Keratinocyte (primary cell): Measurements from ENCODE around the gene KRTAP5-3. TPM values are rescaled to one million over a fixed set of nuclear protein-coding genes. Genes with fewer than 3 reads are reported as not detected.

ENCODE experiments used
- DNase-seq: peaks from one replicate; pipeline ENCODE4 v3.0.0-alpha.2; 2011; ENCODE audit warnings: low read depth, missing footprints, low spot score
- FAIRE-seq: peaks from 2 replicates; lab custom pipeline; 2011; peaks lifted over from hg19 to GRCh38; lab: Jason Lieb, UNC
- H2AFZ ChIP-seq: 2 replicates; pipeline ENCODE4 v1.6.0; 2012; ENCODE audit warnings: low read length, control low read depth, inconsistent platforms; ENCODE audit not compliant: control insufficient read depth
- H3K27ac ChIP-seq: 2 replicates; pipeline ENCODE4 v1.5.1; 2011; ENCODE audit warnings: low read length; ENCODE audit not compliant: control insufficient read depth, insufficient read depth
- H3K27me3 ChIP-seq: 3 replicates; pipeline ENCODE4 v1.6.0; 2011; ENCODE audit warnings: low read length; ENCODE audit not compliant: control insufficient read depth, insufficient read depth; ENCODE audit errors: extremely low read depth
- H3K36me3 ChIP-seq, 2 experiments: 2 replicates in 1 of 2; 3 replicates in 1 of 2; pipeline ENCODE4 v1.5.1; 2011; ENCODE audit warnings: low read length in 2 of 2, mild to moderate bottlenecking in 1 of 2; ENCODE audit not compliant: control insufficient read depth in 2 of 2, insufficient read depth in 2 of 2; ENCODE audit errors: extremely low read depth in 1 of 2
- H3K4me1 ChIP-seq: 3 replicates; pipeline ENCODE4 v1.5.1; 2011; ENCODE audit warnings: low read length; ENCODE audit not compliant: control insufficient read depth, insufficient read depth; ENCODE audit errors: extremely low read depth
- H3K4me2 ChIP-seq: 3 replicates; pipeline ENCODE4 v1.6.0; 2011; ENCODE audit warnings: low read depth, low read length; ENCODE audit not compliant: control insufficient read depth, insufficient read depth; ENCODE audit errors: extremely low read depth
- H3K4me3 ChIP-seq, 3 experiments: fragments of 200-600 bp in 1 of 3; sonication (generic) in 1 of 3; 2 replicates in 2 of 3; 3 replicates in 1 of 3; pipeline ENCODE4 v1.5.1; 2011 to 2016; ENCODE audit warnings: low read length in 3 of 3, mild to moderate bottlenecking in 3 of 3, control low read depth in 2 of 3, inconsistent platforms in 1 of 3, low read depth in 1 of 3, mixed read lengths in 1 of 3, mixed run types in 1 of 3, moderate library complexity in 1 of 3; ENCODE audit not compliant: control insufficient read depth in 2 of 3, insufficient read depth in 2 of 3; ENCODE audit errors: extremely low read depth in 1 of 3
- H3K79me2 ChIP-seq: 2 replicates; pipeline ENCODE4 v1.6.0; 2012; ENCODE audit warnings: low read length; ENCODE audit not compliant: control insufficient read depth, insufficient read depth
- H3K9ac ChIP-seq: 3 replicates; pipeline ENCODE4 v1.6.0; 2011; ENCODE audit warnings: low read length; ENCODE audit not compliant: control insufficient read depth, insufficient read depth; ENCODE audit errors: extremely low read depth
- H3K9me1 ChIP-seq: 3 replicates; pipeline ENCODE4 v1.6.0; 2011; ENCODE audit warnings: low read length; ENCODE audit not compliant: control insufficient read depth, insufficient read depth; ENCODE audit errors: extremely low read depth
- H3K9me3 ChIP-seq: 2 replicates; pipeline ENCODE4 v1.5.1; 2012; ENCODE audit warnings: low read depth, low read length; ENCODE audit not compliant: control insufficient read depth
- H4K20me1 ChIP-seq: 3 replicates; pipeline ENCODE4 v1.6.0; 2011; ENCODE audit warnings: low read length; ENCODE audit not compliant: control insufficient read depth, insufficient read depth; ENCODE audit errors: extremely low read depth
- CTCF ChIP-seq, 3 experiments: IDR thresholded peaks in 1 of 3; conservative IDR thresholded peaks in 1 of 3; optimal IDR thresholded peaks in 1 of 3; 2 replicates in 2 of 3; 3 replicates in 1 of 3; pipeline versions ENCODE3 to v1.5.1; 2011; ENCODE audit warnings: low read length in 3 of 3, mild to moderate bottlenecking in 3 of 3, moderate library complexity in 2 of 3, control low read depth in 1 of 3, inconsistent platforms in 1 of 3; ENCODE audit not compliant: insufficient read depth in 2 of 3; ENCODE audit errors: extremely low read depth in 1 of 3
- EZH2 ChIP-seq: IDR thresholded peaks from one replicate; pipeline ENCODE4 v1.6.1; 2012; ENCODE audit warnings: inconsistent platforms, mild to moderate bottlenecking, low read length, moderate library complexity
- dilution Hi-C: fragments of 300-500 bp; cut with MboI; formaldehyde crosslinking; loops from one replicate; pipeline ENCODE4 v1.7.0; 2020; ENCODE audit warnings: low sequenced_read_pairs; ENCODE audit not compliant: extremely low pct_ligation_motif_present
- polyA plus RNA-seq, 5 experiments: library from polyadenylated mRNA; depleted of rRNA in 3 of 5; stranded (reverse) in 3 of 5; stranded (forward) in 1 of 5; unstranded in 1 of 5; fragments of >200 nt; gene quantifications; 1 replicate in 1 of 5; 2 replicates in 3 of 5; 3 replicates in 1 of 5; pipeline versions ENCODE4 v1.2.1 to v1.2.3, GENCODE V29; 2011 to 2012; ENCODE audit warnings: missing spikeins in 2 of 5, low read depth in 1 of 5, low replicate concordance in 1 of 5

The KRTAP5-3 gene
- polyA plus RNA-seq, 1 donor (not counting 4 experiments of a cell fraction or from before 2014, with no cell fraction given) = not detected

- Histone ChIP-seq H3K9ac (no peak overlapping the region), H3K4me2 (peak overlapping the region; percentile 48), H3K79me2 (no peaks in the 10 kb centered on the region), H2AFZ (no peak overlapping the region), H4K20me1 (no peaks in the 10 kb centered on the region), H3K4me3 (peak overlapping the region in 1 of 3 experiments; percentile 31), H3K9me3 (no peaks in the 10 kb centered on the region), H3K4me1 (peaks cover 11% of the 10 kb centered on the region), H3K27ac (no peak overlapping the region), H3K9me1 (no peaks in the 10 kb centered on the region), H3K36me3 (peaks cover 0 to 3% of the 10 kb centered on the region in 2 experiments), H3K27me3 (no peaks in the 10 kb centered on the region)
- no peak for FAIRE-seq
- TF ChIP-seq EZH2 (no peak), CTCF (optimal IDR thresholded peaks at IDR 0.05 in 1 of 3, IDR thresholded peaks at IDR 0.05 in 1 of 3, conservative IDR thresholded peaks at IDR 0.05 in 1 of 3; ENCODE audit: extremely low read depth in 1 of 3, insufficient read depth in 2 of 3, low read length in 3 of 3) (no peak)
- dilution Hi-C loops = no loop called here
- DNase-seq = peak; percentile 41
These were observed 48.9 kb downstream of the KRTAP5-3 start for GRCh38 chr11:1559111-1559951.

GRCh38 chr11:1558775-1559110 lies 49.5 kb downstream of the KRTAP5-3 start:
- Histone ChIP-seq H3K36me3 (peaks cover 0 to 2% of the 10 kb centered on the region in 2 experiments), H3K4me3 (no peak overlapping the region), H3K4me2 (peak overlapping the region; percentile 48), H2AFZ (no peak overlapping the region), H3K9ac (no peak overlapping the region), H3K9me3 (no peaks in the 10 kb centered on the region), H3K27me3 (no peaks in the 10 kb centered on the region), H3K27ac (no peak overlapping the region), H4K20me1 (no peaks in the 10 kb centered on the region), H3K4me1 (peaks cover 11% of the 10 kb centered on the region), H3K79me2 (no peaks in the 10 kb centered on the region), H3K9me1 (no peaks in the 10 kb centered on the region)
- TF ChIP-seq EZH2 = no peak
- TF ChIP-seq CTCF (optimal IDR thresholded peaks at IDR 0.05 in 1 of 3, IDR thresholded peaks at IDR 0.05 in 1 of 3, conservative IDR thresholded peaks at IDR 0.05 in 1 of 3; ENCODE audit: extremely low read depth in 1 of 3, insufficient read depth in 2 of 3, low read length in 3 of 3) = no peak
- no peak for DNase-seq
- no peak for FAIRE-seq
- dilution Hi-C loops = no loop called here
